Hepatocyte (in vitro differentiated cells): ENCODE data around the gene SSR2. TPM values are rescaled to one million over a fixed set of nuclear protein-coding genes. Genes with fewer than 3 reads are reported as not detected.
A peak's percentile ranks its signal among the peaks of the same experiment; 100 is the strongest.

Source experiments
- DNase-seq: peaks from one replicate; pipeline ENCODE4 v3.0.0-alpha.2; 2016; ENCODE audit warnings: low spot score
- H2AFZ ChIP-seq: fragments of 200-600 bp; sonication (generic); 2 replicates; pipeline ENCODE4 v1.6.0; 2016; ENCODE audit warnings: antibody characterized with exemption, mild to moderate bottlenecking
- H3K27ac ChIP-seq: fragments of 200-600 bp; sonication (generic); 2 replicates; pipeline ENCODE4 v1.5.1; 2016; ENCODE audit warnings: mild to moderate bottlenecking
- H3K27me3 ChIP-seq: fragments of 200-600 bp; sonication (generic); 2 replicates; pipeline ENCODE4 v1.6.1; 2016
- H3K36me3 ChIP-seq: fragments of 200-600 bp; sonication (generic); replicated peaks from 2 replicates; pipeline ENCODE4 v1.5.1; 2016; ENCODE audit warnings: low read depth; ENCODE audit not compliant: insufficient read depth
- H3K4me1 ChIP-seq: fragments of 200-600 bp; sonication (generic); 2 replicates; pipeline ENCODE4 v1.5.1; 2016; ENCODE audit warnings: mild to moderate bottlenecking, moderate library complexity; ENCODE audit not compliant: insufficient read depth
- H3K4me2 ChIP-seq: fragments of 200-600 bp; sonication (generic); 2 replicates; pipeline ENCODE4 v1.6.0; 2016
- H3K4me3 ChIP-seq: fragments of 200-600 bp; sonication (generic); 2 replicates; pipeline ENCODE4 v1.5.1; 2016; ENCODE audit warnings: mild to moderate bottlenecking
- H3K79me2 ChIP-seq: fragments of 200-600 bp; sonication (generic); 2 replicates; pipeline ENCODE4 v1.6.0; 2017; ENCODE audit warnings: mild to moderate bottlenecking
- H3K9me2 ChIP-seq: fragments of 200-600 bp; sonication (generic); replicated peaks from 2 replicates; pipeline ENCODE4 v1.6.0; 2017; ENCODE audit warnings: mild to moderate bottlenecking; ENCODE audit not compliant: insufficient read depth
- H3K9me3 ChIP-seq: fragments of 200-600 bp; sonication (generic); 2 replicates; pipeline ENCODE4 v1.5.1; 2016; ENCODE audit warnings: low read depth, mild to moderate bottlenecking
- H4K20me1 ChIP-seq: fragments of 200-600 bp; sonication (generic); 2 replicates; pipeline ENCODE4 v1.6.0; 2016; ENCODE audit warnings: mild to moderate bottlenecking; ENCODE audit not compliant: insufficient read depth, poor library complexity, severe bottlenecking
- EZH2 ChIP-seq: fragments of 200-600 bp; sonication (generic); IDR thresholded peaks from 2 replicates; pipeline ENCODE4 v1.6.1; 2016; ENCODE audit warnings: antibody characterized with exemption, mild to moderate bottlenecking, borderline replicate concordance
- EZH2phosphoT487 ChIP-seq: fragments of 200-600 bp; sonication (generic); IDR thresholded peaks from one replicate; pipeline ENCODE4 v1.6.1; 2018; ENCODE audit warnings: antibody characterized with exemption, mild to moderate bottlenecking, low read depth, moderate library complexity; ENCODE audit not compliant: unreplicated experiment, severe bottlenecking
- WGBS: methylation state at CpG from one replicate; pipeline ENCODE4 v1.1.6; 2016; ENCODE audit warnings: low lambda C conversion rate; ENCODE audit errors: missing lambda C conversion rate; 5-methylcytosine and 5-hydroxymethylcytosine counted together
- polyA plus RNA-seq: library from polyadenylated mRNA; unstranded; fragments of >200 nt; fragmentation: Nextera tagmentation; extraction: Ambion mirVana; gene quantifications from 2 replicates; pipeline ENCODE4 v1.2.1, GENCODE V29; 2016
- total RNA-seq: library from RNA; depleted of rRNA; stranded (reverse); fragments of >200 nt; gene quantifications from 2 replicates; pipeline ENCODE4 v1.2.3, GENCODE V29; 2014
- TF ChIP-seq, protein P1 (sequence below): fragments of 200-600 bp; sonication (generic); IDR thresholded peaks from 2 replicates; pipeline ENCODE4 v1.5.1; 2016; ENCODE audit warnings: antibody characterized with exemption, mild to moderate bottlenecking; ENCODE audit not compliant: poor library complexity

The SSR2 gene
- total and polyA plus RNA-seq, 2 experiments from 2014 or later, result 326 to 393 TPM

DNA sequence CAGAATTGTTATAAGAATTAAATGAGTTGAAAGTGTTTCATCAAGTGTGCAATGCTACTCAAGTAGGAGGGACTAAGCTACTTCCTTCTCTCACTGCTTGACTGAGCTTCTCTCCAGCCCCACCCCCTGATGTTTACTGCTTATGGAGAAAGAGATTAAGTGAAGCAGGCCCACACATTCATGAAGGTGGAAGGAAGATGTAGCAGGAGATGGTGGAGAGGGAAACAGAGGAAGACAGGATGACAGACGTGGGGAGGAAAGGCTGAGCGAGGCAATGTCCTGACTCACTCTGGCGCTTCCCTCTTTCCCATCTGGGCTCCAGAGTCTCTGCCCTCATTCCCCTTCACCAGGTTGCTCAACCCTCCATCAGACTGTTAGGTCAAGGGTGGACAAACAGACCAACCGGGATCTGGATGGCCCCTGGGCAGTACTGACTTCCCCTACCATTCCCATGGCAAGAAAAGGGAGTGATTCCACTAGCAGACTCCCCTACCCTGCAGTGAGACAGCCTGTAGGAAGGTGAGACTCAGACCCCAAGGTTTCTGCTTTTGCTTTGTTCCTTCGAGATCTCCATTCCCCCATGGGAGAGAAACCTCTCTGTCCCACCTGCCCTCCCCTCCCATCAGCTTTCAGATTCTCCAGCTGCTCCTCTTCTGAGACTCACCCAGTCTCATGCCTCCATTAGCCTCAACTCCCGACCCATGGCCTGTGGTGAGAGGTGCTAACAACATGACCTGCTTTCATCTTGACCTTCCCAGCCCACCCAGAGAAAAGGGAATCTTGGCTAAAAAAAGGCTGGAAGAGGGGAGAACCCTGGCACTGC lies 39.3 kb downstream of the SSR2 start:
- TF ChIP-seq, protein P1, sequence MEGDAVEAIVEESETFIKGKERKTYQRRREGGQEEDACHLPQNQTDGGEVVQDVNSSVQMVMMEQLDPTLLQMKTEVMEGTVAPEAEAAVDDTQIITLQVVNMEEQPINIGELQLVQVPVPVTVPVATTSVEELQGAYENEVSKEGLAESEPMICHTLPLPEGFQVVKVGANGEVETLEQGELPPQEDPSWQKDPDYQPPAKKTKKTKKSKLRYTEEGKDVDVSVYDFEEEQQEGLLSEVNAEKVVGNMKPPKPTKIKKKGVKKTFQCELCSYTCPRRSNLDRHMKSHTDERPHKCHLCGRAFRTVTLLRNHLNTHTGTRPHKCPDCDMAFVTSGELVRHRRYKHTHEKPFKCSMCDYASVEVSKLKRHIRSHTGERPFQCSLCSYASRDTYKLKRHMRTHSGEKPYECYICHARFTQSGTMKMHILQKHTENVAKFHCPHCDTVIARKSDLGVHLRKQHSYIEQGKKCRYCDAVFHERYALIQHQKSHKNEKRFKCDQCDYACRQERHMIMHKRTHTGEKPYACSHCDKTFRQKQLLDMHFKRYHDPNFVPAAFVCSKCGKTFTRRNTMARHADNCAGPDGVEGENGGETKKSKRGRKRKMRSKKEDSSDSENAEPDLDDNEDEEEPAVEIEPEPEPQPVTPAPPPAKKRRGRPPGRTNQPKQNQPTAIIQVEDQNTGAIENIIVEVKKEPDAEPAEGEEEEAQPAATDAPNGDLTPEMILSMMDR, result no peak
- no peak for TF ChIP-seq EZH2phosphoT487
- TF ChIP-seq EZH2, result no peak
- Histone ChIP-seq H2AFZ (no peak overlapping the region), H3K4me2 (peak overlapping the region; percentile 82), H3K36me3 (no peaks in the 10 kb centered on the region), H4K20me1 (no peaks in the 10 kb centered on the region), H3K4me1 (peaks cover 35% of the 10 kb centered on the region), H3K9me2 (no peaks in the 10 kb centered on the region), H3K4me3 (no peak overlapping the region), H3K9me3 (no peaks in the 10 kb centered on the region), H3K27ac (peak overlapping the region; percentile 87), H3K79me2 (peaks cover 52% of the 10 kb centered on the region), H3K27me3 (no peaks in the 10 kb centered on the region)
- 76% methylated on average over 6 of the region's 6 CpGs for WGBS
- peak; percentile 54 for DNase-seq

DNA sequence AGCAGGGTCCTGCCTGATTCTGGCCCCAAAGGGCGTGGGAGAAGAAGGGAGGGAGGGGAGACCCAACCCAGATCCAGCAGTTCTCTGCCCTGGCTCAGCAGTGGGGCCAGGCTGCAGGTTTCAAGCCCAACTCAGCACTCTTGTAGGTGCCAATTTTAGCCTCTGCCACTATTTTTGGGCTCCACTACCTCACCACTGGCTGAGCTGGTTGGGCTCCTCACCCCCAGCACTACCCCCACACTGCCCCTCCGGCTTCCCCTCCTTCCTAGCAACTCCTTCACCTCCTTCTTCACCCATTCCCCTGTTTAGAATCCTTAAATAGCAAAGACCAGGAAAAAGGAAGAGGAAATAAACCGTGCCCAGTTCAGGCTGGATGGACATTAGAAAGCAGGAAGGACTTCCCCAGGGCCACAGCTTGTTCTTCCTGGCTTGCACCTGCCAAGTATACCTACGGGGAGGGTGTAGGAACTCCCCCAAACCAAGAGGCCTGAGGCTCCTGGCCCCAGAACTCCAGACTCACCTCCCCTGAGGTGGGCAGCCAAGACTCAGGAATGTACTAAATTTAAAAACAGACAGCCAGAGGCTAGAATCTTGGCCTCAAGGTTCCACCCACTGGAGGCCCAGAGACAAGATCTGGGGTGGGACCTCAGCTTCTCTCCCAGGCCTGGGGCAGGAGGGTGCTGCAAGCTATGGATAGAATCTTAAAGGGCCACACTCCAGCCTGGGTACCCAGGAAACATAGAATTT lies 41.0 kb downstream of the SSR2 start:
- H4K20me1 ChIP-seq, result peaks cover 11% of the 10 kb centered on the region
- H3K27me3 ChIP-seq, result no peaks in the 10 kb centered on the region
- H3K4me1 ChIP-seq, result peaks cover 50% of the 10 kb centered on the region
- TF ChIP-seq, protein P1, result no peak
- TF ChIP-seq EZH2phosphoT487 (no peak), EZH2 (no peak)
- no peak overlapping the region for H2AFZ ChIP-seq
- H3K4me3 ChIP-seq, result no peak overlapping the region
- peaks cover 69% of the 10 kb centered on the region for H3K79me2 ChIP-seq
- DNase-seq, result no peak
- peak overlapping the region; percentile 87 for H3K27ac ChIP-seq
- H3K36me3 ChIP-seq, result no peaks in the 10 kb centered on the region
- no peaks in the 10 kb centered on the region for H3K9me3 ChIP-seq
- 57% methylated on average over 4 of the region's 4 CpGs for WGBS
- no peaks in the 10 kb centered on the region for H3K9me2 ChIP-seq
- peak overlapping the region; percentile 82 for H3K4me2 ChIP-seq

DNA sequence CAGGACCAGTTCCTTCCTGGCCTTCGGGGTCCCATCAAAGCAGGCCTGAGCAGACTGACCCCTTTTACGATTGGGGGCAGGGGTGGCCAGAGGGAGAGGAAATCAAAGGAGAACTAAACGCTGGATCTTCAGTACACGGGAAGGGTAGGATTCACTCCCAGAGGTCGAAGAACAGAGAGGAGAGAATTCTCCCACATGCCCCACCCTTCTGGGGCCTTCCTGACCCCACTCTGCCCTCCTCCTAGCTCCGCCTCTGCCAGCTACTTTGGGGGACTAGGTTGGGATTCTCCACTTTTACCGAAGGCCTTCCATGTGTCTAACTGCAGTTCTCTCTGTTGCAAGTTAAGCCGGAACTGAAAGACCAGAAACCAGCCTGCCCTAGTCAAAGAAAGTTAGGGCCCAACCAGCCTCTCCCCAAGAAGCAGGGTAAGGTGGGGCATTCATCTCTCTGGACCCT lies 41.8 kb downstream of the SSR2 start:
- WGBS, result 12% methylated on average over 8 of the region's 8 CpGs
- Histone ChIP-seq H4K20me1 (peaks cover 19% of the 10 kb centered on the region), H3K4me3 (peak overlapping the region; percentile 96), H3K4me2 (peak overlapping the region; percentile 82), H3K9me3 (no peaks in the 10 kb centered on the region), H2AFZ (peak overlapping the region; percentile 51), H3K27ac (peak overlapping the region; percentile 87), H3K36me3 (no peaks in the 10 kb centered on the region), H3K27me3 (no peaks in the 10 kb centered on the region), H3K9me2 (no peaks in the 10 kb centered on the region), H3K79me2 (peaks cover 77% of the 10 kb centered on the region), H3K4me1 (peaks cover 52% of the 10 kb centered on the region)
- DNase-seq, result no peak
- TF ChIP-seq, protein P1, result no peak
- TF ChIP-seq EZH2, result no peak
- TF ChIP-seq EZH2phosphoT487, result no peak
